ENCODE measurements around the gene MT2A. TPM values are rescaled to one million over a fixed set of nuclear protein-coding genes. Genes with fewer than 3 reads are reported as not detected.
"Not testable (repeated sequence)": the region's sequence is repeated elsewhere in the genome, so short reads cannot be mapped to it uniquely, and the experiment has no call there.

MT2A gene
- total and polyA plus RNA-seq, 10 of the 15 experiments (the other 5 are each of a cell fraction or from before 2014, with no cell fraction given): 7.3 to 271 (median 53.5) TPM

- no peak for TF ChIP-seq HCFC1 (IDR thresholded peaks at IDR 0.05; ENCODE audit: low read length)
- no peak for TF ChIP-seq RUNX3 (IDR thresholded peaks at IDR 0.05; ENCODE audit: low read length)
- no peak for TF ChIP-seq HDAC6 (IDR thresholded peaks at IDR 0.05; ENCODE audit: unreplicated experiment)
- ChIA-PET RAD21 (ENCODE audit: unreplicated experiment) (no interaction called here), SMC1A (ENCODE audit: uncharacterized antibody, unreplicated experiment) (interaction anchor here (0.9 to 1.0 kb wide), 2 partner anchors 10 to 81 kb away, joined by 3 to 4 read pairs; no protein-coding TSS in a partner anchor), POLR2A (no interaction called here), CTCF (no interaction called here)
- H2AFZ ChIP-seq (ENCODE audit: control insufficient read depth, low read depth, low read length): no peak overlapping the region
- H3K9ac ChIP-seq (ENCODE audit: control insufficient read depth, insufficient read depth, low read length): no peak overlapping the region
- BruUV-seq (replicated peaks): no TSS peak
- no peak for FAIRE-seq
- peaks cover 0 to 5% of the 10 kb centered on the region in 2 experiments; a peak in 3 of 4 replicates for H3K27me3 ChIP-seq (replicated peaks in 1 of 2; ENCODE audit: control insufficient read depth in 2 of 2, insufficient read depth in 2 of 2, low read length in 1 of 2)
- in situ Hi-C loops (cut with MboI) (no loop called here), intact Hi-C loops (cut with micrococcal nuclease; ENCODE audit: unreplicated experiment) (no loop called here)
- no peak for ATAC-seq
- no peak overlapping the region for H3K27ac ChIP-seq (ENCODE audit: control insufficient read depth, insufficient read depth)
- H3K4me2 ChIP-seq (ENCODE audit: control insufficient read depth, insufficient read depth): no peak overlapping the region
- DNase-seq (ENCODE audit: low read depth, low spot score): no peak
- no peaks in the 10 kb centered on the region for H3K36me3 ChIP-seq (ENCODE audit: control insufficient read depth in 2 of 2, insufficient read depth in 2 of 2, low read length in 1 of 2)
- H3K79me2 ChIP-seq (ENCODE audit: control insufficient read depth, insufficient read depth, low read length): no peaks in the 10 kb centered on the region
- no peaks in the 10 kb centered on the region for H4K20me1 ChIP-seq (ENCODE audit: control insufficient read depth, insufficient read depth)
- H3K4me3 ChIP-seq: no peak overlapping the region
- WGBS (ENCODE audit: insufficient coverage, insufficient replicate concordance, low lambda C conversion rate, missing lambda C conversion rate): 60% methylated on average over 8 of the region's 8 CpGs
- no peaks in the 10 kb centered on the region for H3K9me3 ChIP-seq (replicated peaks; ENCODE audit: control insufficient read depth, insufficient read depth, low read length)
- no peaks in the 10 kb centered on the region for H3K4me1 ChIP-seq (ENCODE audit: control insufficient read depth, insufficient read depth, low read length)
These were observed 12.0 kb downstream of the MT2A start for GRCh38 chr16:56620339-56620897.

- ChIA-PET SMC1A (ENCODE audit: uncharacterized antibody, unreplicated experiment) (interaction anchor here (1.9 to 2.9 kb wide), 2 partner anchors 10 to 80 kb away, joined by 6 to 12 read pairs; no protein-coding TSS in a partner anchor), POLR2A (interaction anchor here (0.6 kb wide), 1 partner anchor 18 kb away, joined by 3 read pairs; no protein-coding TSS in a partner anchor), CTCF (interaction anchor here (1.7 kb wide), 1 partner anchor 11 kb away, joined by 7 read pairs; no protein-coding TSS in a partner anchor)
- H3K27ac ChIP-seq (ENCODE audit: control insufficient read depth, insufficient read depth); RAD21 ChIA-PET (ENCODE audit: unreplicated experiment); H3K9ac ChIP-seq (ENCODE audit: control insufficient read depth, insufficient read depth, low read length); ATAC-seq; intact Hi-C loops (cut with micrococcal nuclease; ENCODE audit: unreplicated experiment); BruUV-seq (replicated peaks); in situ Hi-C loops (cut with MboI); FAIRE-seq; DNase-seq (ENCODE audit: low read depth, low spot score); H2AFZ ChIP-seq (ENCODE audit: control insufficient read depth, low read depth, low read length); H3K36me3 ChIP-seq (ENCODE audit: control insufficient read depth in 2 of 2, insufficient read depth in 2 of 2, low read length in 1 of 2); H3K27me3 ChIP-seq (replicated peaks in 1 of 2; ENCODE audit: control insufficient read depth in 2 of 2, insufficient read depth in 2 of 2, low read length in 1 of 2); H3K9me3 ChIP-seq (replicated peaks; ENCODE audit: control insufficient read depth, insufficient read depth, low read length); H3K4me3 ChIP-seq; H4K20me1 ChIP-seq (ENCODE audit: control insufficient read depth, insufficient read depth); H3K4me1 ChIP-seq (ENCODE audit: control insufficient read depth, insufficient read depth, low read length); H3K79me2 ChIP-seq (ENCODE audit: control insufficient read depth, insufficient read depth, low read length); H3K4me2 ChIP-seq (ENCODE audit: control insufficient read depth, insufficient read depth): not testable (repeated sequence)
- WGBS (ENCODE audit: insufficient coverage, insufficient replicate concordance, low lambda C conversion rate, missing lambda C conversion rate): 1% methylated on average over 4 of the region's 4 CpGs
These were observed 13.5 kb downstream of the MT2A start for GRCh38 chr16:56621665-56622445.

GRCh38 chr16:56623184-56623583, 14.8 kb downstream of the MT2A start:
- H3K4me1 ChIP-seq (ENCODE audit: control insufficient read depth, insufficient read depth, low read length); FAIRE-seq; H3K27me3 ChIP-seq (replicated peaks in 1 of 2; ENCODE audit: control insufficient read depth in 2 of 2, insufficient read depth in 2 of 2, low read length in 1 of 2); ATAC-seq; H2AFZ ChIP-seq (ENCODE audit: control insufficient read depth, low read depth, low read length); H3K79me2 ChIP-seq (ENCODE audit: control insufficient read depth, insufficient read depth, low read length); H3K4me2 ChIP-seq (ENCODE audit: control insufficient read depth, insufficient read depth); H3K36me3 ChIP-seq (ENCODE audit: control insufficient read depth in 2 of 2, insufficient read depth in 2 of 2, low read length in 1 of 2); BruUV-seq (replicated peaks); H4K20me1 ChIP-seq (ENCODE audit: control insufficient read depth, insufficient read depth); H3K9ac ChIP-seq (ENCODE audit: control insufficient read depth, insufficient read depth, low read length); H3K4me3 ChIP-seq; H3K27ac ChIP-seq (ENCODE audit: control insufficient read depth, insufficient read depth); H3K9me3 ChIP-seq (replicated peaks; ENCODE audit: control insufficient read depth, insufficient read depth, low read length); intact Hi-C loops (cut with micrococcal nuclease; ENCODE audit: unreplicated experiment); DNase-seq (ENCODE audit: low read depth, low spot score); in situ Hi-C loops (cut with MboI): not testable (repeated sequence)
- RAD21 ChIA-PET (ENCODE audit: unreplicated experiment): interaction anchor here (1.0 to 1.1 kb wide), 2 partner anchors 15 to 20 kb away, joined by 3 to 4 read pairs; partner anchors contain the start of gene MT2A
- SMC1A ChIA-PET (ENCODE audit: uncharacterized antibody, unreplicated experiment): interaction anchor here (1.1 to 2.9 kb wide), 8 partner anchors 10 to 176 kb away, joined by 3 to 12 read pairs (median 4); no protein-coding TSS in a partner anchor
- POLR2A ChIA-PET: interaction anchor here (1.2 to 1.3 kb wide), 2 partner anchors 10 to 12 kb away, joined by 4 read pairs; no protein-coding TSS in a partner anchor
- WGBS (ENCODE audit: insufficient coverage, insufficient replicate concordance, low lambda C conversion rate, missing lambda C conversion rate): 51% methylated on average over 5 of the region's 5 CpGs
- CTCF ChIA-PET: interaction anchor here (1.1 to 1.7 kb wide), 4 partner anchors 10 to 20 kb away, joined by 3 to 7 read pairs (median 4); partner anchors contain the start of gene MT2A

Data from GM12878 (cell line).